ENCODE results near the gene MIEN1.
"Not testable (repeated sequence)": the region's sequence is repeated elsewhere in the genome, so short reads cannot be mapped to it uniquely, and the experiment has no call there.

Gene MIEN1, protein sequence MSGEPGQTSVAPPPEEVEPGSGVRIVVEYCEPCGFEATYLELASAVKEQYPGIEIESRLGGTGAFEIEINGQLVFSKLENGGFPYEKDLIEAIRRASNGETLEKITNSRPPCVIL

DNA sequence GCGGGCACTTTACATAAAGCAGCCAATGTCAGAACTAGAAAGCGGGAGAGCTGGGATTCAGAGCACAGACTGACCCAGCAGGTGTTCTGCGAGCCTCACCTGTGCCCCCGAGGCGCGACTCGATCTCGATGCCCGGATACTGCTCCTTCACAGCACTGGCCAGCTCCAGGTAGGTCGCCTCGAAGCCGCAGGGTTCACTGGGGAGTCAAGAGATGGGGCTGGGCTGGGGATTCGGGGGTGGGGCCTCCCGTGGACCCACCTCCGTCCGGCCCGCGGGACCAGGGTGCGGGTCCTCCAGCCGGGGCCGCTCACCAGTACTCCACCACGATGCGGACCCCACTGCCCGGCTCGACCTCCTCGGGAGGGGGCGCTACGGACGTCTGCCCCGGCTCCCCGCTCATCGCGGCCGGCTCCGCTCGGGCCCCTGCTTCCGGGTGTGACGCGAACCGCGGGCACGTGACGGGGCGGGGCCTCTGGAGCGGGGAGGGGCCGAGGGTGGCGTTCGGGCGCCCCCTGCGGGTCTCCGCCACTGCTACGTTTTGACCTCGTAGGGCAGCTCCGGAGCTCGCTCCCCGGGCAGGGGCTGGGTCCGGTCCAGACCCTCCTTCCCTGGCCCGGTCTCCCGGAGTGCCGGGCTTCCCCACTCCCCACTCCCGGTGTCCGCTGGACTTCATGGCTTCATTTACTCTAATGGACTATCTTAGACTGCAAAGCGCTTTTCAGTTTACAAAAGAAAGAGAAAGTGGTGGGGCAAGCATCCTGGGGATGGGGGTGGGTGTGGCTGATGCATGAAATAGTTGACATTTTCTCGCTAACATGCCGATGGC is at the start of gene MIEN1:
Gene MIEN1, minus strand, starts transcription at position 438 of the 827 bp plus-strand sequence. Its CDS starts 37 bp downstream, at position 401.
- peak; percentile 53 for DNase-seq

DNA sequence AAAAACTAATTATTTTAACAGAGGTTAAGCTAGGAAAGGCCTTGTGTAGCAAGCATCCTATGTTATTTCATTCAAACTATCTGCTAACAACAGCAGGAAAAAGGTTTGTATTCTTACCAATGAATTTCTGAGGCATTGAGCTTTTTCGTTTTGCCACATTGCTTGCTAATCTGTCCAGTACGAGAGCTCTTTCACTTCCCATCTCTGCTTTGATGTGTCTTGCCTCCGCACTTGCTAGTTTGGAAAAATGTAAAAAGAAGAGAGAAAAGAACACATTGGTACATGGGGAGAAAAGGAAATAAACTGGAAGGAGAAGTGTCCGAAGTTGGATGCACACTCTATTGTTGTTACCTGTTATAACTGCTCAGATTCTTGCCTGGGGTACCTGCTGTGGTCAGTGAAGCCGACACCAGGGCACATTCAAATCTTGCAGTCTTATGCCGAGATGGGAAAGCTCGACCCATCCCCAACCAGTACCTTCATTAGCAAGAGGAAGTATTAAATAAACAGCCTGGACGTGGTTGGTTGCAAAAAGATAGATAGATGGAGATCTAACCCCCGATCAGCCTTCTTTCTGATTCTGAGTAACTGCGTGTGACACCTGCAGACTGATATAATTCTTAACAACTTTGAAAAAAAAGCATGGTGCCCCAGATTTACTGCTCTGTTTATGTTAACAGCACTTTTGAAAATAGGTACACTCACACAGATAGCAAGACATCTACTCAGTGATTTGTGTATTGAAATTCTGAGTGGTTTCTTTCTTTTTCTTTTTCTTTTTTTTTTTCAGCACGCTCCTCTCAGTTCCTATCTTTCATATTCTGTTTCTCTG is 47.4 kb upstream of the MIEN1 start:
- no peak for DNase-seq

DNA sequence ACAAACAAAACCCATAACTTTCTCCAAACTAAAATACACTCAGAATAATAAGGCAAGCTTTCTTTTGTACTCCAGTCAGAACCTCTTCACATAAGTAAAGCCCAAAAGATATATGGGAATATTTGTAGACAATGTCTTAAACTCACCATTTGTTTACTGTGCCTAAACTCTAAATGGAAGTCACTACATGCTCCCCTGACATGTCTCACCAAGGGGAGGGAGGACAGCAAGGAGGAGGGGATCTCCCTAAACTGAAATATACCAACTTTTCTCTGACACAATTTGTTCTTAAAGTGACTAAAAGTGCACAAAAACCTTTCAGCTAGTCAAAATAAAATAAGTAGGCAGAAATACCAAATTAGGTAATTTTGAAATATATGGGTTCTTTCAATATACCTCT is 45.9 kb upstream of the MIEN1 start:
- no peak for DNase-seq

DNA sequence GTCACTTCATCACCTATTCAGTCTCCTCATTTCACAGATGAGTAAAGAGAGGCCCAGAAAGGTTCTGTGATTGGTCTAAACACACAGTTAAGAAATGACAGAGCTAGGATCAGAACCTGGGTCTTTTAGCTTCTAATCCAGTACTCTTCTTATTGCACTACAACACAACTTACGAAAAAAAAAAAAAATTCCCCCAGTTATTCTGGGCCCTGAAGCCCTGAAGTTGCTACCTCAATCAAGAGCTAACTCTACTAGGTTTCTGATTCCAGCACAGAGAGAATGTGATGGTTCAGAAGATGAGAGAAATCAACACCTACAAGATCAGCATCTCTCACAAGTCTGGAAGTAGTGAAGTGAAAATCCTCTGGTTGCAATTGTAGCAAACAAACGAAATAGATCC is 44.7 kb upstream of the MIEN1 start:
- DNase-seq: no peak

DNA sequence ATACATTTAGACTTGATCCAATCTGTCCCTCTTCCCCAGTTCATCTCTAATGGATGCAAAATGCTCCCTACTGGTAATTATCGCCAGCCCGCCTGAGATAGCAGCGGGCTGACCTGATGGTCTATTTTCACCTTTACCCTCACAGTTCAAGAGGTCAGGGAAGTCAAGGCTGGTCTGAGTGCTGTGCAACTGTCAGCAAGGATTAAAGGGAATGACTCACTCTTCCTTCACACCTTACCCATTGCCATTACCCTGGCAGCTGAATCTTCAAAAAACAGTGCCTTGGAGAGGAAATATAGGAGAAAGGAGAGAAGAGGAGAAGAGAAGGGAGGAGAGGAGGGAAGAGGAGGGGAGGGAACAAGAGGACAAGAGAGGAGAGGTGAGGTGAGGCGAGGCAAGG is 43.7 kb upstream of the MIEN1 start:
- no peak for DNase-seq

DNA sequence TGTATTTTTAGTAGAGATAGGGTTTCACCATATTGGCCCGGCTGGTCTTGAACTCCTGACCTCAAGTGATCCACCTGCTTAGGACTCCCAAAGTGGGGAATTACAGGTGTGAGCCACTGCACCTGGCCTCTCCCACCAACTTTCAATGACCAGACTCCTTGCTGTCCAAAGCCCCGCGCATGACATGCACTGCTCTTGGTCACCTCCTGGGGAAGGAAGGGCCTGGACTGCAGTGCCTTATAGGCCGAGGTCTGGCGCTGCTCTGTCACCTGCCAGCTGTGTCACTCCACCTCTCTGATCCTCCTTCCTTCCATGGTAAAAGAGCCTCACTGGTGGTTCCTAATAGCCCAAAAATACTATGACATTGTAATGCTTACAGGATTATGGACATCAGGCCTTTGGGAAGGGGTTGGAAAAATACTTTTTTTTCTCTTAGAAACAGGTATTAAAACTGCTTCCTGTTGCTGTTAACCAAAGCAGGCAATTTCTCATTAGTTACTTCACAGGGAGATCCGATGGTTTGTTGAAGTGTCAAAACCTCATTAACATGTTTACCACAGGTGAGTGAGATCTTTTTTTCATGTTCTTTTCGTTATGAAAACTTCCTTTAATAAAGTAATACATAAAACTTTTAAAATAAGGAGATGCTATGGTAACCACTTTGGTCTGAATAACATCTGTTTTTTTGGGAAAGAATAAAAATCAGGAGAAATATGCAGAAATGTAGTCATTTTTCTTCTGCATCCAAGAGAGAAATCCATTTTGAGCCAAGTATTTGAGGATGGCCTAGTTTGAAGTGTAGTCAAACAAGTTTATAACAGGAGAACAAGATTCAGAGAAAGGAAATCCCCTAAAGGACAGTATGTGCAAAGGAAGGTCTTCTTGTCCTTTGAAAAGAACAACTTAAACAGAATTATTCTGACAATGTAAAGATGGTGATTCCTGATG is 42.9 kb upstream of the MIEN1 start:
- DNase-seq: no peak

DNA sequence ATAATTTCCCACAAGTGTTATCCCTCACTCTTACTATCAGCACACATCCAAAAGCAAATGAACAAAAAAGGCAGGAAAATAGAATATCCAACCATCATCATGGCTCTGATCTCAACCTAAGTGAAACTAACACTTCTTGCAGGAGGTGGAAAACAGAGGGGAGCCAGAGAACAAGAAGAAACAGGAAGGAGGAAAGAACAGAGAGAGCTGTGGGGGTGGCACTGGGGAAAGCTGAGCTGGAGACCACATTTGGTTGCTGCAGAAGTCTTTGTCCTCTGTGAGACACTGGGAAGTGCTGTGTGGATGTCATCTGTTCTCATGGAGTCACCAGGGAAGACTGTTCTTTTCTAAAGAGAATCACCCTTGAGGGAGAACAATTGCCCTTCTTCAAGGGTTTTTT is 42.1 kb upstream of the MIEN1 start:
- DNase-seq: no peak

DNA sequence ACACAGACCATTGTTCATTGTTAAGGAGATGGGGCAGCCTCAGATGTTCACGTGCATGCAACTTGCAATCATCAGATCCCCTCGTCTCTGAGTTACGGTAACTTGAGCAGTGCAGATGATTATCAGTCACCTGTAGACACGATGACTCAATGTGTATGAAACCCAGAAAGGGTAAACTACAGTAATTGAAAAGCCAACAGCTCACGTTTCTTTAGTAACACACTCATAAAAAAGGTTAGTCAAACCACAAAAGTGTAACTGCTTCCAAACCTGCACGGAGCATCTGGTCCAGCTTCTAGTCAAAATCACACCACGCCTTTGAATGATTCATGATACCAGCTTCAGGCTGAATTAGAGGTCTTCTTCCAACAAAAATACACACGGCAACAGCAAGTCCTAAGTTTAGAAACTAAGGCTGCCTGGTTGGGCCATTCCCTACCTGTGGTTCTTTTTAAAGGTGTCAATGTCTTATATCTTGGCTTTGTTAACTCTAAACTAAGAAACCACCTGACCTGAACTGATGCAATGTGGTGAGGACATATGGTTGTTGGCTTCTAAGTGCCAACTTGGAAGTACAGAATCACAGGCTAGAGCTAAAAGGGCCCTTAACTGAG is 39.7 kb upstream of the MIEN1 start:
- peak; percentile 88 for DNase-seq

DNA sequence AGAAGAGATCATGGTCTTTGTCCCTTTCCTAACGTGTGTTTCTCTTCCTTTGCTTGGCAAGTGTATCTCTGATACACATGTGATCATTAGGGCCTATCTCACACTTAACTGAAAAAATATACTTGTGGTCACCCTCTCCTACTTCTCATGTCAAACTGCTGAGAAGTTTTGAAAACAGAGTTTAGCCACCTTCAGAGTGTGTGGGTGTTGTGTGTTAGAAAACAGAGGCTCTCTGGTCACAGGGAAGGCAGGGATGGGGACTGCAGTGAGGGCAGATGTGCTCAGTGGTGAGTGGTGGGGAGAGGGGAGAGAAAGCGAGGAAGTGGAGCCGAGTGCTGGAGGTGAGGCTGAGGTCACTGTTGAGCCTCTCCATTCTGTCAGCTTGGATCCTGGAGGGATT is 36.8 kb upstream of the MIEN1 start:
- no peak for DNase-seq

DNA sequence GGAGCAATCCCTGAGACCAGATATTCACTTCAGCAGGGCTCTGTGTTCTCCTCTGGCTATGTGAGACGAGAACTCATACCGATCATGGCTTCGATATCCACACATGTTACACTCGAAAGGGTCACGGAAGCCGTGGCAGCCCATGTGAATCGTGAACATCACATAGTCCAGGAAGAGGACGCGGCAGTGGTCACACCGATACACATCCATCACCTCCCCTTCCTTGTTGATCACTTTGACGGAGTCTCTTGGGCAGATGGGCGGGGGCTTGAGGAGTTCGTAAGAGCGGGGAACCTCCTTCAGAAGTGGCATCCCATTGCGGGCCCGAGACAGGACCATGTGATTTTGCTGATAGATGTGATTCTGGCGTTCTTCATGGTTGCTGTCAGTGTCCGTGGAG is 35.4 kb upstream of the MIEN1 start:
- DNase-seq: no peak

DNA sequence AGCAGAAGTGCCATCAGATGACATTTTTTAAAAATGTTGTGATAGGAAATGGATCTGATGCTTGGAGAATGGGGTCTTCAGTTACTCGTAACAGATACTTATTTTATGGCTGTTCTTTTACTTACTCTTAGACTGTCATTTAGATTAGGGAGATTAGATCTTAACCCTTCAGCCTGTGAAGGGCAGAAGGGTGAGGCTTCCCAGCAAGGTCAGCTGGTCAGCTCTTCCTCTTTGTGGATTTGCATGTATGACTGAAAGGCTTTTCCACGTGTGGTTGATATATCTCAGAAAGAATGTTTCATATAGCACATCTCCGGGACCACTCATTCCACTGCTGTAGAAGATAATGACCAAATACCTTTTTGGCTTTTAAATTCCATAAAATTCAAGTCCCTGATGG is 34.8 kb upstream of the MIEN1 start:
- DNase-seq: no peak

DNA sequence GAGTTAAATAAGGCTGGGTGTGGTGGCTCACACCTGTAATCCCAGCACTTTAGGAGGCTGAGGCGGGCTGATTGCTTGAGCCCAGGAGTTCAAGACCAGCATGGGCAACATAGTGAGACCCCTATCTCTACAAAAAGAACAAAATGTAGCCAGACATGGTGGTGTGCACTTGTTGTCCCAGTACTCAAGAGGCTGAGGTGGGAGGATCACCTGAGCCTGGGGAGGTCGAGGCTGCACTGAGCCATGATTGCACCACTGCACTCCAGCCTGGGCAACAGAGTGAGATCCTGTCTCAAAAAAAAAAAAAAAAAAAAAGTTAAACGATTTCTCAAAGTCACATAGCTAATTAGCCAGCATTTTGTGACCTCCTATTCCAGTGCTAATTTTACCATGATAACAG is 33.8 kb upstream of the MIEN1 start:
- not testable (repeated sequence) for DNase-seq

DNA sequence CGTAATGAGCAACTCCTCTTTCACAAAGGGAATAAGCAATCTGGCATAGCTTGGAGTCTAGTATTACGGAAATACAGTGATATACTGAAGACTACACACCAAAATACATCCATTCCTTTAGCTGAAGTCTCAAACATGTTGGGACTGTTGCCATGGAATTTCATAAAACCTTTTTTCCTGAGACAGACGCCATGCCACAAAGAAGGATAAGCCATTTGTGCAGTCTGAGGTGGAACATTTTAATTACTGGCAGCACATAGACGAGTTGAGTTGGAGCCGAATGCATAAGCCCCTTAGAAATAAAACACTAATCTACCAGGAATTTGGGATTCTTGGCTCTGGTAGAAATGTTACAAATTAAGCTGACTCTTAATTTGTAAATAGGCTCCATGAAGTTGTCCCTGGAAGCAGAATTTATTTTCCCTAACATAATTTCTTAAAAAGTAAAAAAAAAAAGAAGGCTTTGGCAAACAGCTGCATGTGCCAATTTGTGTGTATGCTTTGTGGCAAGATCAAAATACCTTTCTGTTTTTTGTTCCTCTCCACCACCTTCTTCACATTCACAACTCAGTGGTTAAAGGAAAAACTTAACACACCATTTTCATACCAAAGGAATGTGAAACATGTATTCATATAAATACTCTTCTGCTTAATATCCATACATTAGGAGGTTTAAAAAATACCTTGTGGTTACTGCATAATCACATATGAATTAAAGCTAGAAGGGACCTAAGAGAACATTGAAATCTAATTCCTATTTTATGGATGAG is 32.9 kb upstream of the MIEN1 start:
- DNase-seq: no peak

DNA sequence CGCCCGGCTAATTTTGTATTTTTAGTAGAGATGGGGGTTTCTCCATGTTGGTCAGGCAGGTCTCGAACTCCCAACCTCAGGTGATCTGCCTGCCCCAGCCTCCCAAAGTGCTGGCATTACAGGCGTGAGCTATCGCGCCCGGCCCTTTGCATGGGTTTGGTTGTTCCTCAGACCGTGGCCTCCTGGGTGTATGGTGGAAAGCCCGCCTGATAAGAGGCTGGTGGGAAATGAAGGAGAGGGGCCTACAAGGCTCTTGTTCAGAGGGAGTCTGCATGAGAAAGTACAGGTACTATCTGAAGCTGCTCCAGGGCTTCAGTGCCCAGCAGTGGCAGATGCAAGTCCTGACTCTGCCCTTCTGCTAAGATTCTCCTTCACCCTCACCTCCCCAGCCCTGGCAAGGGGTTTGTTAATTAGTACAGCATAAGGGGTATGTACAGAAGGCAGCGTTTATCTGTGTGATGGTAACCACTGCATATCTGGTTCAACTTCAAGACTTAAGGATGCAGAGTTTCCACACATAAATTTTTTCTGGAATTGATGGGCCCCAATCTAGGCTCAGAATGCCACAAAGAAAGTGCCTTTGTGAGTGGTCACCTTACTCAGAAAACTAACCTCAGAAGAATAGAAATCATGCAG is 31.6 kb upstream of the MIEN1 start:
- no peak for DNase-seq

DNA sequence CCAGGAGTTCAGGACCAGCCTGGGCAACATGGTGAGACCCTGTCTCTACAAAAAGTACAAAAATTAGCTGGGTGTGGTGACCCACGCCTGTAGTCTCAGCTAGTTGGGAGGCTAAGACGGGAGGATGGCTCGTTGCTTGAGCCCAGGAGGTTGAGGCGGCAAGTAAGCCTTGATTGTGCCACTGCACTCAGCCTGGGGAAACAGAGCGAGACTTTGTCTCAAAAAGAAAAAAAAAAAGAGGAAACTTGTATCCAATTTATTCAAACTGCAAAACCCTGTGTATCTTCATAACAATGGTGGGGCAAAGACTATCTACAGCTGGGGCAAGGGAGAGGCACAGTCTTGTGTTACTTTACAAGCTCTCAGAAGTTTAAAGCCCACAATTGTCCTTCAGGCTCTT is 28.9 kb upstream of the MIEN1 start:
- no peak for DNase-seq

DNA sequence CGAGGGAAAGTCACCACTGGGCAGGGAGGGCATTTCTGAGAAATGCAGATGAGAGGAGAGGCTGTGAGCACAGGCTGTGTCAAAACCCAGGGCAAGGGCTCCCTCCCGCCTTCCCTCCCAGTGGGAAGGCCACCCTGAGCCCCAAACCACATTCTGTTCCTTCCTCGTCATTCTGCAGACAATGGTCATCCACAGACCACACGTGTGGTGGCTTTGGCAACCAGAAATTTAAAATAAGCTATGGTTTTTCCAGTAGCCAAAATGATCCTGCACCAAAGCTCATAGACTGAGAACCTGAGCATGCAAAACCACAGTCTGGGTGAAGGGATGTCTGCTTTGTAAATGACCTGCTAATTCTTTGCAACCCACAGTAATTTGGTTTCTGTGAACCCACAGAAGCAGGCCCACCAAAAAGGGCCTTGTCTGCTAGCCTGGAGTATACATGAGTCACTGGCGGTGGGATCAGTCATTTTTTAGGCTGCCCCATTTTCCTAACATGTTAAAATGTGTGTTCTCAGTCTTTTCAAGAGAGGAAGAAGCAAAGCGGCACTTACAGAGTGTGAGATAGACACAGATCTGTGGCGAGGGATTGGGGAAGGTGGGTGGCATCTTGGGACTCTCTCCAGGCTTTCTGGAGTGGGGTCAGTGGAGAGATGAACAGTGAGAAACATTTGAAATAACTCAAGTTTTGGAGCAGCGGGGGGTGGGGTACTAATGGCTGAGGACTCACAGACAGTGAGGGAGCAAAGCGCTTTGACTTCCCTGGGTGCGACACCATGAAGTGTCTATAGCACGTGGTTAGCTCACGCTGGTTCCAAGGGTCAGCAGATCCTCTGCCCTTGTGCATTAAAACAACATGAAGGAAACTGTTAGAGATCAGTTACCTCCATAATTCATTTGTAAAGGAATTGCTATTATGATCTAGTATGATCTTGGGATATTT is 27.9 kb upstream of the MIEN1 start:
- DNase-seq: no peak

DNA sequence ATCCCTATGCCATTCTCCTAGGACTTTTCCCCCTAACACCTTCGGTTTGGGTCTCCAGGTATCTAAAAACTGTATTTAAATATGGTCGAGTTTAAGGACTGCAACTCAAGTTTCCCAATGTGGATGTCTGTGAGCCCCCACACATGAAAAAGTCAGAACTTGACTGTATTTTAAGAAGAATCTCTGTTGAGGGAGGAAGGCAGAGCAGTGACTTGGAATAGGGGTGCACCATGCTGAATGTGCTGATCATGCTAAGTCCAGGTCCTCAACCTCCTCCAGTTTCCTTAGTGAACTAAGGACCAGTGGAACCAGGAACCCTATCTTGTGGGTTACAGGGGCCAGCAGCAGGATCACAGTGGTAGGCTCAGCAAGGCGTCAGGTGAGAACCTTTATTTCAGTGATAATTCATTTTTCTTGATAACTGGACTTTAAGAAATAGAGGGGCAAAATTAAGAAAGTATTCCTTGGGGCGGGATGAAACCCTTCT is 26.9 kb upstream of the MIEN1 start:
- no peak for DNase-seq

DNA sequence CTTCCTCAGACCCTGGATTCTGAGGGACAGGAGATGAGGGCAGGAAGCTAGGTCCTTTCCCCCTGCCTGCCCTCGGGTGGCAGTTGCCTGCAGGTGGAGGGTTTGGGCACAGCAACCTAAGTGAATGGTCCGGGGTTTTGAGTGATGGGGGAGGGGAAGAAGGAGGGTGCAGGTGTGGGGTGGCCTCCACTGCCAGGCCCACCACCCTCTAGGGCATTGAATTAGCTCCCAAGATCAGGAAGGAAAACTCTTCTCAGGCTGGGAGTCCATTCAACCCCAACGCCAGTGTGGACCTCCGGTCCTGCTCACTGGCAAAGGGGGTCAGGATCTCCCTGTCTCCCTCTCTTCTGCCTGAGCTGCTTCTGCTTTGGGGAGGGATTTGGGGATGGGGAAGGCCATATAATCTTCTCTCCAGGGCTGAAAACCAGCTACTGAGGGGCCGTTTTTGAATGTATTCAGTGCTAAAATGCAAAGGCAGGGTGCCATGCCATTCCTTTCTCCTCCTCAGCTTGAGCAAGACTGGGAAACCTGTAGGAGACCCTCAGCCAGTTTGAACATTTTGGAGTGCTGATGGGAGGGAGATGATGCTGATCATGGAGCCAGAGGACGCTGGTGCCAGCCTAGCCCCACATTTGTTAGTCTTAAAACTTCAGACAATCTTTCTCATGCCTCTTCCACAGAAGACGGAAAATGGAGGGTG is 26.2 kb upstream of the MIEN1 start:
- DNase-seq: no peak
